Uterus (tissue), 2 donors: Measurements from ENCODE around the gene SPSB2.

Experiments used
- CTCF ChIP-seq, 4 experiments: fragments of 200-600 bp in 2 of 4; fragments of 450-650 bp in 2 of 4; sonication (generic) in 2 of 4; IDR thresholded peaks; one replicate each; pipeline ENCODE4 v1.5.1; 2016 to 2019; ENCODE audit warnings: antibody characterized with exemption in 4 of 4, mild to moderate bottlenecking in 2 of 4, moderate library complexity in 1 of 4
- POLR2A ChIP-seq, 2 donors: fragments of 450-650 bp; IDR thresholded peaks; one replicate each; pipeline ENCODE4 v1.6.1; 2016; ENCODE audit warnings: antibody characterized with exemption in 2 of 2, mild to moderate bottlenecking in 1 of 2, moderate library complexity in 1 of 2

GRCh38 chr12:6840761-6841515 is 32.2 kb downstream of the SPSB2 start, which contains the start of gene GNB3:
- TF ChIP-seq POLR2A (IDR thresholded peaks at IDR 0.05) (no peak), CTCF (IDR thresholded peaks at IDR 0.05) (no peak)
